Omental fat pad (tissue), 4 donors: Measurements from ENCODE around the gene PDE6A. TPM values are rescaled to one million over a fixed set of nuclear protein-coding genes. Genes with fewer than 3 reads are reported as not detected.

Experiments used
- ATAC-seq: fragments of 150-250 bp; one replicate; pipeline ENCODE4 v1.9.1; 2016; ENCODE audit warnings: mild to moderate bottlenecking, moderate library complexity; ENCODE audit not compliant: low FRiP score
- DNase-seq: peaks from one replicate; pipeline ENCODE4 v3.0.0-alpha.2; 2019; ENCODE audit warnings: low spot score
- CTCF ChIP-seq, 3 donors: fragments of 450-650 bp; IDR thresholded peaks; one replicate each; pipeline ENCODE4 v1.5.1; 2016 to 2017; ENCODE audit warnings: antibody characterized with exemption in 3 of 3, mild to moderate bottlenecking in 3 of 3, moderate library complexity in 2 of 3
- total RNA-seq, 4 donors: library from RNA; depleted of rRNA; stranded (reverse); fragments of >200 nt; gene quantifications; one replicate each; pipeline ENCODE4 v1.1.0, GENCODE V29; 2016

The PDE6A gene
- total RNA-seq, 4 donors from 2014 or later, result not detected

GRCh38 chr5:149904293-149904886, 40.2 kb downstream of the PDE6A start:
- ATAC-seq (no peak), DNase-seq (no peak)
- no peak for TF ChIP-seq CTCF (IDR thresholded peaks at IDR 0.05)

GRCh38 chr5:149903404-149903803, 41.2 kb downstream of the PDE6A start:
- no peak for DNase-seq
- no peak for TF ChIP-seq CTCF (IDR thresholded peaks at IDR 0.05)
- no peak for ATAC-seq

GRCh38 chr5:149902177-149902576, 42.4 kb downstream of the PDE6A start:
- TF ChIP-seq CTCF (IDR thresholded peaks at IDR 0.05), result no peak
- DNase-seq, result no peak
- ATAC-seq, result no peak

- ATAC-seq (no peak), DNase-seq (no peak)
- TF ChIP-seq CTCF (IDR thresholded peaks at IDR 0.05), result no peak
Measured at GRCh38 chr5:149901511-149901910, 43.1 kb downstream of the PDE6A start.

- TF ChIP-seq CTCF (IDR thresholded peaks at IDR 0.05), result no peak
- DNase-seq (no peak), ATAC-seq (no peak)
Measured at GRCh38 chr5:149900390-149900789, 44.2 kb downstream of the PDE6A start.

GRCh38 chr5:149898811-149899210, 45.8 kb downstream of the PDE6A start:
- TF ChIP-seq CTCF (IDR thresholded peaks at IDR 0.05), result no peak
- DNase-seq (no peak), ATAC-seq (no peak)
